Breast epithelium (tissue), 3 donors: ENCODE measurements around the gene IRAK3.

Experiments used
- CTCF ChIP-seq, 3 donors: fragments of 450-650 bp; IDR thresholded peaks; one replicate each; pipeline ENCODE4 v1.5.1; 2016 to 2017; ENCODE audit warnings: antibody characterized with exemption in 3 of 3, mild to moderate bottlenecking in 3 of 3, moderate library complexity in 3 of 3
- POLR2AphosphoS5 ChIP-seq, 3 donors: sonication (generic); formaldehyde crosslinking; IDR thresholded peaks; one replicate each; pipeline ENCODE4 v1.6.1; 2017; ENCODE audit warnings: antibody characterized with exemption in 3 of 3

- TF ChIP-seq CTCF (IDR thresholded peaks at IDR 0.05) (no peak), POLR2AphosphoS5 (IDR thresholded peaks at IDR 0.05) (no peak)
Measured at GRCh38 chr12:66297080-66297479, 108.1 kb downstream of the IRAK3 start.
